ENCODE results near the gene ANKRD30B.

ANKRD30B gene

GRCh38 chr18:14900435-14900834 lies 152.5 kb downstream of the ANKRD30B start:
- Histone ChIP-seq H3K4me3 (no peak overlapping the region), H3K36me3 (no peaks in the 10 kb centered on the region), H3K27me3 (no peaks in the 10 kb centered on the region), H3K9me3 (no peaks in the 10 kb centered on the region), H3K27ac (no peak overlapping the region), H3K4me1 (no peaks in the 10 kb centered on the region)
- intact Hi-C loops (cut with DNase I; ENCODE audit: low total_unique reads) = no loop called here
- no peak for DNase-seq
- no peak for TF ChIP-seq CTCF (IDR thresholded peaks at IDR 0.05)

All from tibial artery (tissue), 4 donors.